ENCODE measurements around the gene FAM177A1. TPM values are rescaled to one million over a fixed set of nuclear protein-coding genes. Genes with fewer than 3 reads are reported as not detected.
A peak's percentile ranks its signal among the peaks of the same experiment; 100 is the strongest.

The FAM177A1 gene
- total RNA-seq, 1 donor from 2014 or later = 48.2 TPM

DNA sequence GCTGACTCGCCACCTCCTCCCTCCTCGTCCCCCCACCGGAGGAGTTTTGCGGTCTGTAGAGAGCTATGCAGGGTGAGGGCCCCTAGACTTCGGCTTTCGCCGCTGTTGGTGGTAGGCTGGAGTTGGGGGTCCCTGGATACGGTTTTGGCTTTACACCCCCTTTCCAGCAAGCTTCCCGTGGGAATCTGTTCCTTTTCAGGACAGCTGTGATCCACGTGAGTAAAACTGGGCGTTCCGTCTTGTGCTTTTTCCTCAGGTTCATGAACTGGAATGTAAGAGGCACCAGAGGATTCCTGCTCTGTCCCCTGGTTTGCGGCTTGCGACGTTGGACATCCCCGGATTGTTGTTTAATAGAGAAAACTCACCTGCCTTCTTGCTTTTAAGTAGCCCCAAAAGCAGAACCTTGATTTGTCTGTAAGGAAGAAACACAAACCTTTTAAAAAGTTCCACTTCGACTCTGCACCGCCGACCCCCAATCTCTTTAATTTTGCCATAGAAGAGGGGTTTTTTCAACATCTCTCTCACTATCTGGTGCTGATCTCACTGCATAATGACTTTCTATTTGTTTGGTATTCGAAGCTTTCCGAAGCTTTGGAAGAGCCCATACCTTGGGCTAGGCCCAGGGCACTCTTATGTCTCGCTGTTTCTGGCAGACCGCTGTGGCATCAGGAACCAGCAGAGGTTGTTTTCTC lies 76.8 kb downstream of the FAM177A1 start:
- ATAC-seq (peak; percentile 20), DNase-seq (ENCODE audit: low spot score) (no peak)

DNA sequence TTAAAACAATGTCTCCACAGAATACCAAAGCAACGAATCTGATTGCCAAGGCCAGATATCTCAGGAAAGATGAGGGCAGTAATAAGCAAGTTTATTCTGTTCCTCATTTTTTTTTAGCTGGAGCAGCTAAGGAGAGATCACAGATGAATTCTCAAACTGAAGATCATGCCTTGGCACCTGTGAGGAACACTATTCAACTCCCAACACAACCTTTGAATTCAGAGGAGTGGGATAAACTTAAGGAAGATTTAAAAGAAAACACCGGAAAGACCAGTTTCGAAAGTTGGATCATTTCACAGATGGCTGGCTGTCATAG lies 77.3 kb downstream of the FAM177A1 start:
- ATAC-seq = no peak
- no peak for DNase-seq (ENCODE audit: low spot score)

DNA sequence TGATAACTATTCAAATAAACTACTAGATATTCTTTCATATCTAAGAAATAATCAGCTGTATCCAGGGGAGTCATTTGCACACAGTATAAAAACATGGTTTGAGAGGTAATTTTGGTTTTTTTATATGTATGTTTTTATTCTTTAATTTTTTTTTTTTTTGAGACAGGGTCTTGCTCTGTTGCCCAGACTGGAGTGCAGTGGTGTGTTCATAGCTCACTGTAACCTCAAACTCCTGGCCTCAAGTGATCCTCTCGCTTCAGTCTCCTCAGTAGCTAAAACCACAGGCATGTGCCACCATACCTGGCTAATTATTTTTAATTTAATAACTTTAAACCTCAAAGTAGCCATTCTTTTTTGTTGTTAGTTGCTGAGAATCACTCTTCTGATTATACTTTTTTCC lies 78.1 kb downstream of the FAM177A1 start:
- no peak for ATAC-seq
- no peak for DNase-seq (ENCODE audit: low spot score)

Other genes starting within 250 kb of the FAM177A1 start
- 10.6 TPM for gene BAZ1A, start 170.9 kb upstream of the FAM177A1 start, total RNA-seq
- gene SRP54, start 63.3 kb upstream of the FAM177A1 start, total RNA-seq = 41.0 TPM
- gene PPP2R3C, start 75.7 kb downstream of the FAM177A1 start, total RNA-seq = 6.1 TPM
- gene PRORP, start 76.3 kb downstream of the FAM177A1 start, total RNA-seq = 18.1 TPM
- 72.0 TPM for gene PSMA6, start 246.1 kb downstream of the FAM177A1 start, total RNA-seq